Adipose tissue (tissue), 3 donors: ENCODE data around the gene S100A2. TPM values are rescaled to one million over a fixed set of nuclear protein-coding genes. Genes with fewer than 3 reads are reported as not detected.
A peak's percentile ranks its signal among the peaks of the same experiment; 100 is the strongest.

Experiments
- H3K27ac ChIP-seq: one replicate; pipeline ENCODE4 v1.5.1; 2013; ENCODE audit warnings: low read depth, low read length
- WGBS, 3 donors: extraction: QIAGEN DNeasy Blood & Tissue Kit; methylation state at CpG; one replicate each; pipeline ENCODE4 v1.1.7; 2013; 5-methylcytosine and 5-hydroxymethylcytosine counted together
- polyA plus RNA-seq, 3 donors: library from polyadenylated mRNA; stranded (reverse); fragments of 200-250 nt; gene quantifications; one replicate each; pipeline ENCODE4 v1.2.3, GENCODE V29; 2013
- donor health status: healthy with polysubstance abuse.
- donor health status: Bipolar disorder and iron deficiency.
- donor health status: healthy.

The S100A2 gene
- 1 to 10 TPM in 2 of 3 donors, under 1 TPM in 1; 0.52 to 4.4 (median 2.1) TPM for polyA plus RNA-seq

DNA sequence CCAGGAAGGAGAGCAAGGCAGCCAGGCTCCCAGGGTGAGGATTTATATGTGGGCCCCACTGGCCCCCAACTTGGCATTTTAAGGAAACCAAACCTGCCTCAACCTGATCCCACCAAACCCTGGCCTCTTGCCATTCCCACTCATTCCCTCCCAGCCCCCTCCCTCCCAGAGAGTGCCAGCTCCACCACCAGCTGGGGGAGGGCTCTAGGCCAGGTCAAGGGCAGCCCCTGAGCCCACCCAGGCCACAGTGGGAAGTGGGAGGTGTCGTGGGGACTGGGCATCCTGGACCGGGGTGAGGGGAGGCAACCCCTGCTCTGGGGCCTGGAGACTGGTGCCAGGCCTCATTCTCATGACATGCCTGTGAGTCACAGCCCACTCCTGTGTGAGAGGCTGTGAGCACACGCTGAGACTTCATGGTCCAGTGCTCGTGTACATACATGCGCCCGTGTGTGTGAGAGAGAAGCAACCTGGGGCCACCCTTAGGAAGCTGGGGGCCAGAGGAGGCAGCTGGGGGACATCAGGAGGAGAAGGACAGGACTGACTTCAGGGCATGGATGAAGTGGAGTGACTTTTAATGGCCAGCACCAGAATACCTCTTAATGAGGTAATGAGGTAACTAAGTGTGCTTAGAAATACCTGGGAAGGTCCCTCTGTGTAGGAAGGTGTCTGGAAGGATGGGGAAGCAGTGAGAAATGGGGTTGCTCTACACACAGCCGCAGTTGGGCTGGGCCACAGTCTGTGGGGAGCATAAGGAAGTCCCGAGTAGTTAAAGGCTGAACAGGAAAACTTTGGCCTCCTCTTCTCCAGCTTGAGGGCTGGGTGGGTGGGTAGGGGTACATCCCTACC is at the start of gene S100A2:
Gene S100A2 (minus strand): TSS at position 316 of the 846 bp plus-strand sequence. CDS start 1,967 bp downstream, outside the sequence.
- 36 to 75% (median 48%) methylated on average over 8 of the region's 8 CpGs for WGBS, 3 donors
- peak within 1 kb of the TSS; percentile 89 for H3K27ac ChIP-seq

GRCh38 chr1:153615406-153615805 is 49.8 kb upstream of the S100A2 start:
- H3K27ac ChIP-seq = no peak overlapping the region
- WGBS, 3 donors = 81 to 98% (median 88%) methylated on average over 2 of the region's 2 CpGs

- 91 to 93% (median 92%) methylated on average over 7 of the region's 7 CpGs for WGBS, 3 donors
- H3K27ac ChIP-seq = no peak overlapping the region
Observed at GRCh38 chr1:153614906-153615305, 49.3 kb upstream of the S100A2 start.

- 64 to 89% (median 76%) methylated on average over 2 of the region's 2 CpGs for WGBS, 3 donors
Observed at GRCh38 chr1:153614189-153614900, 48.7 kb upstream of the S100A2 start.

GRCh38 chr1:153613406-153613805 is 47.8 kb upstream of the S100A2 start:
- H3K27ac ChIP-seq = no peak overlapping the region
- WGBS, 3 donors = 78 to 88% (median 80%) methylated on average over 5 of the region's 5 CpGs

More at GRCh38 chr1:153614189-153614900, 48.7 kb upstream of the S100A2 start:
- no peak overlapping the region for H3K27ac ChIP-seq

DNA sequence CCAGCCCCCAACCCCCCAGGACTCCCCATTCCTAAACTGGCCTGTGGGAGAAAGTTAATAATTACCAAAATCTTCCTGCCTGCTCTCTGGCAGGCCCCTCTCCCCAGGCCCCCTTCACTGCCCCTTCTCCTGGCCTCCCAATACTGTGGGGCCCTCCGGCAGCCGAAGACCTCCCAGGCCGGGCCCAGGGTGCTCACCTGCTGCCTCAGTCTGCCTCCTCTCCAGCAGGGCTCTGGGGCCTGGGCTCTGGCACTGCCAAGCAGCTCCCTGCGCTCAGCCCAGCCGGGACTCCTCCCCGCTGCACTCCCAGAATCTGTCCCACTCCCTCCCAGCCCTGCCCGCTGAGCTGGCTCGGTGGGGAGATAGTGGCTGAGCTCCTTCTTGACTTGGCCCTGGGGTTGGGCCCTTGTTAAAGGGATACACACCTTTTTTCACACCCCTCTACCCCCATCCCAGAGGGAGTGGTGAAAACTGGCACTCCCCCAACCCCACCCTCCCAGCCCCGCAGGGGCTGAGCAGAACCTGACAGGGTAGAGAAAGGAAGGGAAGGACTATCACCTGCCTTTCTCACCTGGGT is 47.2 kb upstream of the S100A2 start, which contains the start of gene S100A16:
Gene S100A16 (minus strand): TSS at position 383 of the 577 bp plus-strand sequence. CDS start 4,986 bp downstream, outside the sequence.
- peak within 1 kb of the TSS; percentile 21 for H3K27ac ChIP-seq
- WGBS, 3 donors = 30 to 60% (median 53%) methylated on average over 9 of the region's 9 CpGs

DNA sequence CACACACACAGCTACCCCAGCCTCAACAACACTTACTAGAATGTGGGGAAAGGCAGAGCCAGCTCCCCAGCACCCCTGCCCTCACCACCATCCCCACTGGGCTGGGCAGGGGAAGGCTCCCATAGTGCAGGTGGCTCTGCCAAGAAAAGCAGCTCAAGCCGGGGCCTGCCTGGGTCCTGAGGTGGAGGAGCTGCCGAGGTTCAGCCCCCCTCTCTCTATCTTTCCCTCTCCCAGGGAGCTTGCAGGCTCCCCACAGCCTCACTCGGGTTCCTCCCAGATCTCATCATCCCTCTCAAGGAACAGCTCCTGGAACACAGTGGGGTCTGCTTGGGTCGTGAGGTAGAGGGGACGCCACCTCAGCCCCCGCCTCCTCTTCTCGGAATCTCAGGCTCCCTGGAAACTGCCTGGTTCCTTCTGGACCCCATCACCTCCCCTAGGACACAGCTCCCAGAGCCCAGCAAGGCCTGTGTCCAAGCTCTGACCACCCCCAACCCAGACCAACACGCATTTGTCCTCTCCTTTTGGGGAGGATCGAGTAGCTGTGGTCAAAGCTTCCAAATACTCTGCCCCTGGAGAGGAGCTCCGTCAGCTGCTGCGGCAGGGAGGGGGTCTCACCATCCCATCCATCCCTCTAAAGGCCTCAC is 46.6 kb upstream of the S100A2 start:
- 26 to 67% (median 60%) methylated on average over 10 to 11 of the region's 11 CpGs for WGBS, 3 donors
- H3K27ac ChIP-seq = peak overlapping the region; percentile 21

DNA sequence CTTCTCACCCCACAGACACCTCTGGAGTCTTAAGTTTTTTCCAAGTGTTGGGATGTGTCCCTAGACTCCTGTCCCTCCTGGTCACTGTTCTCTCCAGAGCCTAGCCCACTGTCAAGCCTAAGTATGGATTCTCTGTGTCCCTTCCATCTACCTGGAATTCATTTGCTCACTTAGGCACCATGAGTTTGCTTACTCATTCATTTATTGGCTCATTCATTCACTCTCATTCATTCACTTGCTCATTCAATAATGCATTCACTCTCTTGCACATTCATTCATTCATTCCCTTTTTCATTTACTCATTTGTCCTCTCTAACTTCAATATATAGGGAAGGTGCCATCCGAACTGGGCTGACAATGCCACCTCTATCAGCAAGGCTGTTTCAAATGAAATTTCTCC is 45.7 kb upstream of the S100A2 start:
- 68 to 86% (median 84%) methylated on average over 1 of the region's 1 CpG for WGBS, 3 donors

DNA sequence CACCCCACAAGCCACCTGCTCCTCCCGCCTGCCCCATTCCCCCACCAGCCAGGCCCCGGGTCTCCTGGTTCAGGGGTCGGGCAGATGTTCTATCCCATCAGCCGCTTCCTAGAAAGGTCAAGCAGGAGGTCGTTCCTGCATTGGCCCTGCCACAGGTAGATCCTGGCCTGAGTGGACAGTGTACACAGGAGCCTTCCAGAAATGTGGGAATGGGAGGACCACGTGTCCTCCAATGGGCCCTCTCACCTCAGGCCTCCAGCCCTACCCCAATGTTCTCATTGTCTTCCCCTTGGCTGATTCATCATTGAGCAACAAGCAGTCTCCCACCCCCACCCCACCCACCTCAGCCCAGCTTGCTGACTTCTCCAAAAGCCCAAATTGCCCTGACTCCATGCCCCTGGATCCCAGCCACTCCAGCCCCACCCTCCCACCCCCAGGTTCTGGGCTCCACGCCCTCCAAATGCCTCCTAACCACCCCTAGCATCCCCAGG is 45.2 kb upstream of the S100A2 start:
- peak overlapping the region; percentile 29 for H3K27ac ChIP-seq

More for the DNA sequence above, 45.7 kb upstream of the S100A2 start:
- H3K27ac ChIP-seq = no peak overlapping the region

DNA sequence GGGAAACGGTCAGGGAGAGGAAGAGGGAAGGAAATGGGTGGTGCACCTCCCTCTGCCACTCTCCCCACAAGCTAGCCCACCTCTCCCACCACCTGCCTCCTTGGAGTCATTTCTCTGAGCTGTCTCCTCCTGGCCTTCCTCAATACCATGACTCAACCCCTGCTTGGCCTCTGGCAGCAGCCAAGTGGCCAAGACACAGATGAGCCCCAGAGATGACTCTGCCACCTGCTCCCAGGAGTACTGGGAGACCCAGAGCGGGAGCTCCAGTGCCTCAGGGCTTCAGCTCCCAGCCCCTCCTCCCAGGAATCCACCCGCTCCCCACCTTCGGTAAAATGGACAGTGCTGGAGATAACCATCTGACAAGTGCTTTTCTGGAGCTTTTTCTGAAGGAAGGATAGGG is 44.7 kb upstream of the S100A2 start:
- peak overlapping the region; percentile 29 for H3K27ac ChIP-seq
- WGBS, 3 donors = 58 to 61% (median 59%) methylated on average over 4 of the region's 4 CpGs

More for the DNA sequence above, 45.2 kb upstream of the S100A2 start:
- 80 to 86% (median 81%) methylated on average over 7 of the region's 7 CpGs for WGBS, 3 donors

DNA sequence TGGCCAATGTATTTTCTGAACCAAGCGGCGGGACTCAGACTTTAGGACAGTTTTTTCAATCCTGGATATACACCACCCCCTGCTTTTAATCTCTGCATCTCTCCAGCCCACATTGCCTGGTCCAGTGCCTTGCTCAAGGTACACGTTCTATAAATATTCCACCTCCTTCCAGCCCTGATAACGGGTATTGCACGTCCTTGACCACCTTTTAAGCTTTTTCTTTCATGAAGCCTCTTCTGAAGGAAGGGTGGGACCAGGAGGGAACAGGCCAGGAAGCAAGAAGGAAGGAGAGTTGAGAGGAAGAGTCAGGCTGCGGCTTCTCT is 43.9 kb upstream of the S100A2 start:
- peak overlapping the region; percentile 86 for H3K27ac ChIP-seq
- WGBS, 3 donors = 50 to 69% (median 63%) methylated on average over 6 of the region's 6 CpGs

DNA sequence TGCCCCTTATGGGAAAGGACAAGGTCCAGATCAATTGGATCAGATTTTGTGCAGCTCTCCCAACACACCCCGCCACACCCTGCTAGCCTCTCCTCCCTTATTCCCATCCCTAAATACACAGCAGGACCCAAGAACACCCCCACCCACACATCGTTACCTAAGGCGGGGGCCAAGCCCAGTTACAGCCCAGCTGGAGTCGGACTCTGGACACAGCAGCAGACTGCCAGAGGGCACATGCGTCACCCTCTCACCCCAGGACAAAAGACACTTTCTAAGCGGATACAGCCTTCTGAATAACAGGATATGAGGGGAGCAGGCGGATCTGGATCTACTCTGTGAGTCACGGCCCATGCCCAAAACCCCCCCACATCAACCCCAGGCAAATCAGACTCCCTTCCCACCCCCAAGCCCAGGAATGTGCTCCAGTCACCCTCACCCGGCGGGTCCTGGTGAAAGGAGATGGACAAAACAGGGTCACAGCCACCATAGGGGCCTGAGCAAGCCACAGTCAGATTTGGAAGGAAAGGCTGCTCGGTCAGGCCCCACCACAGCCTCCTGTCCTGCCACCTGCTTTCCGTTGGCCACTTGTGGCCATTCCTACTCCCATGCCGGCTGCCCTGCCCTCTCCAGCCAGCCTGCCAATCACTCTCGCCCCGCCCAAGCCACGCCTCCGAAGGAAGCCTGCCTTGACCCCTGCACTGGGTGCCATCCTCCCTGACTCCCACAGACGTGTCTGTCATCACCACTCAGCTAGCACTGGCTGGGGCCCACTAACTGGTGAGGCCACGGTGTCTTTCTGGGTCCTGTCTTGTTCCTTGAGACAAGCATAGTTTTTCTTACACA is 43.3 kb upstream of the S100A2 start:
- 50 to 69% (median 50%) methylated on average over 18 to 19 of the region's 19 CpGs for WGBS, 3 donors
- H3K27ac ChIP-seq = peak overlapping the region; percentile 86

DNA sequence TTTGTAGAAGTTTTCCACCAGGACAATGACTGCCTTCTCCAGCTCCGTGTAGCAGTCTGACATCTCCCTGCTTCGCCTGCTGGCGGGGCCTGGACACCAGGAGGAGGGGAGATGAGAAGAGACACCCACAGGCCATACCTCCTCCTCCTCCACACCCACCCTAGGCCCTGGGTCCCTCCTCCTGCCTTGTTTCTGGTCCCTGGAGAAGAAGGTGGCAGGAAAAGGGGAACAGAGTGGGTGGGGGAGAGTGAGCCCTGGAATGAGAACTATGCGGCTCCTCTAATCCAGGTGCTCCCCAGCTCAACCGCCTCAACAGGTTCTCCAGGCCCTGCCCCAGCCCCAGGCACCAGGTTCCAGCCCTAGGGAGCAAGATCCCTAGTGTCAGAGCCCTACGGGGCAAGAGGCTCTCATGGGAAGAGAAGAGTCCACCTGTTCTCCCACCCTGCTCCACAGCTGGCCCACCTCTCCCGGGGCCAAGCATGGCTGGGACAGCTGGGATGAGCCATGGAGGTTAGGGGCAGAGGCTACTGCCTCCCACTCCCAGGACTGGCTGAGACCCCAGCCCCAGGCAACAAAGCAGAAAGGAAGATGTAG is 42.5 kb upstream of the S100A2 start:
- 63 to 77% (median 65%) methylated on average over 7 of the region's 7 CpGs for WGBS, 3 donors
- H3K27ac ChIP-seq = peak overlapping the region; percentile 76

GRCh38 chr1:153607381-153607780 is 41.7 kb upstream of the S100A2 start:
- no peak overlapping the region for H3K27ac ChIP-seq
- 89 to 93% (median 92%) methylated on average over 8 of the region's 8 CpGs for WGBS, 3 donors

DNA sequence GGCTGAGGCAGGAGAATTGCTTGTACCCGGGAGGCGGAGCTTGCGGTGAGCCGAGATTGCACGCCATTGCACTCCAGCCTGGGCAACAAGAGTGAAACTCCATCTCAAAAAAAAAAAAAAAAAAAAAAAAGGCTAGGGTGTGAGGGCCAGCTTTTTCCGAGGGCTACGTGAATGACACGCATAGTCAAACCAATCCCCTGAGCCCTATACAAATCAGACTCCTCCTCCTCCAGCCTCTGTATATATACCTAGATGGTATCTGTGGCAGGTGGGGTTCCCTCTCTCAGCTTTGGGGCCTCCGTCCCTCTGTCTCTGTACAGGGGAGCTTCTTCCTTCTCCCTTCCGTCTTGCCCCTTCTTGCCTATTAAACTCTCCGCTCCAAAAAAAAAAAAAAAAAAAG is 40.5 kb upstream of the S100A2 start:
- 86 to 92% (median 88%) methylated on average over 10 to 11 of the region's 11 CpGs for WGBS, 3 donors
- no peak overlapping the region for H3K27ac ChIP-seq

DNA sequence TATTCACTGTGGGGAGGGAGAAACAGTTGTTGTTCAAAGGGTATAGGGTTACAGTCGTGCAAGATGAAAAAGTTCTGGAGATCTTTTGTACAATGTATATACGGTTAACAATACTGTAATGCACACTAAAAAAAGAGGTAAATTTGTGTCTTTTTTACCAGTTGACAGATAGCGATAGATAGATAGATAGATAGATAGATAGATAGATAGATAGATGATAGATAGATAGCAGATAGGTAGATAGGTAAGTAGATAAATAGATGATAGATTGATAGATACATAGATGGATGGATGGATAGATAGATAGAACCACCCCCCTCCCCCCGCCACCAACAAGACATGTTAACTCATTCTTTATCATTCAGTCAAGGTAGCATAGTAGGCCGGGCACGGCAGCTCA is 37.1 kb upstream of the S100A2 start:
- H3K27ac ChIP-seq = no peak overlapping the region
- 93 to 95% (median 95%) methylated on average over 6 of the region's 6 CpGs for WGBS, 3 donors

GRCh38 chr1:153599847-153600246 is 34.2 kb upstream of the S100A2 start:
- H3K27ac ChIP-seq = no peak overlapping the region
- WGBS, 3 donors = 85 to 88% (median 87%) methylated on average over 7 of the region's 7 CpGs
